Ectodermal cell (in vitro differentiated cells): ENCODE results near the gene CBX8.
A peak's percentile ranks its signal among the peaks of the same experiment; 100 is the strongest.

Experiments
- H3K27ac ChIP-seq: 2 replicates; pipeline ENCODE4 v1.7.0; 2013; ENCODE audit warnings: mild to moderate bottlenecking, low read depth, low read length; ENCODE audit not compliant: insufficient read depth, poor library complexity, severe bottlenecking
- H3K27me3 ChIP-seq: 2 replicates; pipeline ENCODE4 v1.7.0; 2013; ENCODE audit warnings: mild to moderate bottlenecking, low read length; ENCODE audit not compliant: insufficient read depth, control insufficient read depth, poor library complexity, severe bottlenecking
- H3K36me3 ChIP-seq: one replicate; pipeline ENCODE4 v1.7.0; 2013; ENCODE audit warnings: low read length; ENCODE audit not compliant: control insufficient read depth, insufficient read depth
- H3K4me1 ChIP-seq: one replicate; pipeline ENCODE4 v1.7.0; 2013; ENCODE audit warnings: low read length; ENCODE audit not compliant: control insufficient read depth, insufficient read depth
- H3K4me3 ChIP-seq: 2 replicates; pipeline ENCODE4 v1.7.0; 2013; ENCODE audit warnings: low read depth, low read length, control low read depth; ENCODE audit not compliant: insufficient read depth
- H3K9me3 ChIP-seq: 2 replicates; pipeline ENCODE4 v1.7.0; 2013; ENCODE audit warnings: mild to moderate bottlenecking, low read length, moderate library complexity; ENCODE audit not compliant: control insufficient read depth
- WGBS, 2 experiments: methylation state at CpG; one replicate each; pipeline ENCODE4 v1.1.7; 2013; ENCODE audit warnings: missing lambda C conversion rate in 2 of 2; 5-methylcytosine and 5-hydroxymethylcytosine counted together

Gene CBX8

DNA sequence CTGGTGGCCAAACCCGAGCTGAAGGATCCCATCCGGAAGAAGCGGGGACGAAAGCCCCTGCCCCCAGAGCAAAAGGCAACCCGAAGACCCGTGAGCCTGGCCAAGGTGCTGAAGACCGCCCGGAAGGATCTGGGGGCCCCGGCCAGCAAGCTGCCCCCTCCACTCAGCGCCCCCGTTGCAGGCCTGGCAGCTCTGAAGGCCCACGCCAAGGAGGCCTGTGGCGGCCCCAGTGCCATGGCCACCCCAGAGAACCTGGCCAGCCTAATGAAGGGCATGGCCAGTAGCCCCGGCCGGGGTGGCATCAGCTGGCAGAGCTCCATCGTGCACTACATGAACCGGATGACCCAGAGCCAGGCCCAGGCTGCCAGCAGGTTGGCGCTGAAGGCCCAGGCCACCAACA lies 13.0 kb downstream of the CBX8 start:
- Histone ChIP-seq H3K27me3 (peaks cover 17% of the 10 kb centered on the region), H3K36me3 (peaks cover 48% of the 10 kb centered on the region), H3K4me3 (no peak overlapping the region), H3K9me3 (no peaks in the 10 kb centered on the region), H3K4me1 (peaks cover 26% of the 10 kb centered on the region), H3K27ac (no peak overlapping the region)
- WGBS, 2 experiments: 96 to 98% methylated on average over 18 of the region's 18 CpGs

DNA sequence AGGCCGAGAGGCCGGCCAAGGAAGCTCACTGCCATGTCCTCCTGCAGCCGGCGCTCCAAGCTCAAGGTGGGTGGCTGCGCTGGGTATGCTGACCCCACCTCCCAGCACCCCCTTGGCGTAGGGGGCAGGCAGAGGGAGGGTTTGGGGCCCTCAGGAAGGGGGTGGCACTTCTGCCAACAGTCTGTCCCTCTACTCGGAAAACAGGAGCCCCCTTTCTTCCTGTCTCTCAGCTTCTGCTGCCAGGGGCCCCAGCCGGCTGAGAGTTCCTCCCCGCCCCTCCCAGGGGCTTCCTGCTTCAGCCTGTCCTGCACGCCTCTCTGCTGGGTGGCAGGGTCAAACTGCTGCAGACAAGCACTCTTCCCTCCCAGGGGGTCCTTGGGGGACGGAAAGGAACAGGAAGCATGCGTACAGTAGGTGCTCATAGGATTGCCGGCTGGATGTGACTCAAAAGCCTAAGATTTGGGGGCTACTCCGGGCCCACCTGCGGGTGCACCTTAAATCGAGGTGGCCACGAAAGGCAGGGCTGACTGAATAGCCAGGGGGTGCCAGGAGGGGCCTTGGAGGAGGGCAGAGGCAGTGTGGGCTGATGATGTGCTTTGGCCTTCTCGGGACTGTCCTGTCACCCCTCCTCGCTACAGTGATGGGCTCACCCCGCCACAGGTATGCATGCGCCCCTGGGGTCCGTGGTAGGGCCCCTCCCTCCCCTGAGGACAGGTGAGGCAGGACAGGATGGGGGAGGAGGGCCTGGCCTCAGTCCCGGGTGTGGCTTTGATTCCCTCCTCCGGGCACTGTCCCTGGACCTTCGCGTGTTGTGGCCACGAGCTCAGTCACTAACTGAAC lies 14.9 kb downstream of the CBX8 start:
- Histone ChIP-seq H3K27me3 (no peaks in the 10 kb centered on the region), H3K27ac (no peak overlapping the region), H3K9me3 (no peaks in the 10 kb centered on the region), H3K4me3 (no peak overlapping the region), H3K36me3 (peaks cover 48% of the 10 kb centered on the region), H3K4me1 (peaks cover 20% of the 10 kb centered on the region)
- WGBS, 2 experiments: 94 to 95% methylated on average over 27 of the region's 27 CpGs

GRCh38 chr17:79781012-79781650 lies 15.7 kb downstream of the CBX8 start:
- H3K4me3 ChIP-seq: no peak overlapping the region
- H3K27me3 ChIP-seq: no peaks in the 10 kb centered on the region
- H3K27ac ChIP-seq: no peak overlapping the region
- peaks cover 48% of the 10 kb centered on the region for H3K36me3 ChIP-seq
- peaks cover 27% of the 10 kb centered on the region for H3K4me1 ChIP-seq
- WGBS, 2 experiments: 95 to 96% methylated on average over 12 of the region's 12 CpGs
- no peaks in the 10 kb centered on the region for H3K9me3 ChIP-seq

DNA sequence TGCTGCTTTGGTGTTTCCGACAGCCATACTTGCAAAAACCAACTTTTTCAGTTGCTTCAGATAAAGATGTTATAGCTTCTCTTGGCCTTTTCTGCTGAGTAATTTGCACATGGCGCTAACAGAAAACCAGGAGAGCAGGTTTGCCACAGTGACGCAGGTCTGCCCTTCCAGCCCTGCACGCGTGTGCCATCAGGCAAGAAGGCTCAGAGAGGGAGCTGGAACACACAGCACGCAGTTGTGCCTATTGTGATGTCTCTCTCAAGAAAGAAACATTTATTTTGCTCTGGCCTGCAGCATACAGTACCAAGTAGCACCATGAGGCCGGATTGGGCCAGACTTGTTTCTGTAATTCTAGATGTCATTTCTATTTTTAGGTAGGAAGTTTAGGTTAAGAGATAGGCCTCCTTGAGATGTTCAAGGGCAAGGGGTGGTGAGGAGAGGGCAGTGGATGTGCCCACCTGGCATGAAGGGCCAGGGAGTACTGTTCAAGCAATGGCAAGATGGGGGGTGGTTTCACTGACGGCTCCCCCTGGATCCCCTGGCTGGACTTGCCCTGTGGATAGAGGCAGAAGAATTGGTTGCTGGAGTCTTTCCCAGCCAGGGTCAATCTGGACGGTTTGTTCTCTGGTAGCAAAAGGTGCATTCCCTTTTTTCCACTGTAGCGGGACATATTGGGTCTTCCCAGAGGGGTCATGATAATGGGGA lies 17.1 kb downstream of the CBX8 start:
- peaks cover 39% of the 10 kb centered on the region for H3K4me1 ChIP-seq
- no peak overlapping the region for H3K27ac ChIP-seq
- no peaks in the 10 kb centered on the region for H3K27me3 ChIP-seq
- WGBS, 2 experiments: 90 to 93% methylated on average over 10 of the region's 10 CpGs
- peaks cover 45% of the 10 kb centered on the region for H3K36me3 ChIP-seq
- peak overlapping the region; percentile 91 for H3K4me3 ChIP-seq
- H3K9me3 ChIP-seq: no peaks in the 10 kb centered on the region

DNA sequence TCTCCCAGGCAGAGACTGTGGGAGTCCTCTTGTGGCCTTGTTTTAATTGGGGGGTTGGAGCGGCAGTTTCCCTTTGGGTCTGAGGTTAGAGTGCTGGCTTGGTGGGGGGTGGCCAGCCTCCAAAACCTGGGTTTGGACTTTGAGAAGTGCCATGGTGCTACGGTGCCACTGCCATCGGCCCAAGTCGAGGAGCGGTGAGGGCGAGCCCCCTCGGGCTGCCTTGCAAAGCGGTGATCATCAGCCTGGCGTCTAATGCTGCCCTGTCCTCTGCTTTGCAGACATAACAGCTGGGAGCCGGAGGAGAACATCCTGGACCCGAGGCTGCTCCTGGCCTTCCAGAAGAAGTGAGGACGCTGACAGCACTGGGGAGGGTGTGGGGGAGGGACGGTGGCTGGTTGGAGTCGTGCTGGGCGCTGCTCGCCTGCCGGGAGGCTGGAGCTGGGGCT lies 17.8 kb downstream of the CBX8 start:
- Histone ChIP-seq H3K27me3 (no peaks in the 10 kb centered on the region), H3K36me3 (peaks cover 38% of the 10 kb centered on the region), H3K4me3 (peak overlapping the region; percentile 91), H3K9me3 (no peaks in the 10 kb centered on the region), H3K4me1 (peaks cover 43% of the 10 kb centered on the region), H3K27ac (peak overlapping the region; percentile 94)
- 4 to 5% methylated on average over 17 of the region's 17 CpGs for WGBS, 2 experiments

DNA sequence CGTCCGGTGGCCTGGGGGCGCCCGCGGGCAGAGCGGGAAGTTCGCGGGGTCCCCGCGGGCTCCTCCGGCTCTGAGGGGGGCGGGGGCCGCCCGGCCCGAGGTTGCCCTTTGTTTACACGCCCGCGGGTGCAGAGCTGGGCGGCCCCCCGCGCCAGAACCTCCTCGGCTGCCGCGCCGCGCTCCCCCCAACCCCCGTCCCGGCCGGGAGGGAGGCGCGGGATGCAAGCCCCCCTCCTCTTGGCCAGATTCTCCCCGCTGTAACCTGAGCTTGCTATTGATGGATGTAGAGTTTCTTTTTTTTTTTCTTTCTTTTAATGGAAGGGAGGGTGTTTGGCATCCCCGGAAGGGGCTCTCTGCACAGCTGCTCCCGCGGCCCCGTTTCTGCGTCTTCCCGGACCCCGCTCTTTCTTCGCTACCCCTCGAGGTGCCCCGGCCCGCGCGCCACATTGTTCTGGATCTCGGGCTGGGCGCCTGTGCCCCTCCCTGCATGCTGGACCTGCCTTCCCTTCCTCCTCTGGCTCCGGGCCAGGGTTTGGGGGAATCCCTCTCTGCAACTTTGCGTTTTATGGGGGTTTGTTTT lies 18.3 kb downstream of the CBX8 start:
- Histone ChIP-seq H3K4me3 (peak overlapping the region; percentile 91), H3K27me3 (no peaks in the 10 kb centered on the region), H3K27ac (peak overlapping the region; percentile 94), H3K4me1 (peaks cover 43% of the 10 kb centered on the region), H3K9me3 (no peaks in the 10 kb centered on the region), H3K36me3 (peaks cover 33% of the 10 kb centered on the region)
- 0% methylated on average over 49 of the region's 49 CpGs for WGBS, 2 experiments

DNA sequence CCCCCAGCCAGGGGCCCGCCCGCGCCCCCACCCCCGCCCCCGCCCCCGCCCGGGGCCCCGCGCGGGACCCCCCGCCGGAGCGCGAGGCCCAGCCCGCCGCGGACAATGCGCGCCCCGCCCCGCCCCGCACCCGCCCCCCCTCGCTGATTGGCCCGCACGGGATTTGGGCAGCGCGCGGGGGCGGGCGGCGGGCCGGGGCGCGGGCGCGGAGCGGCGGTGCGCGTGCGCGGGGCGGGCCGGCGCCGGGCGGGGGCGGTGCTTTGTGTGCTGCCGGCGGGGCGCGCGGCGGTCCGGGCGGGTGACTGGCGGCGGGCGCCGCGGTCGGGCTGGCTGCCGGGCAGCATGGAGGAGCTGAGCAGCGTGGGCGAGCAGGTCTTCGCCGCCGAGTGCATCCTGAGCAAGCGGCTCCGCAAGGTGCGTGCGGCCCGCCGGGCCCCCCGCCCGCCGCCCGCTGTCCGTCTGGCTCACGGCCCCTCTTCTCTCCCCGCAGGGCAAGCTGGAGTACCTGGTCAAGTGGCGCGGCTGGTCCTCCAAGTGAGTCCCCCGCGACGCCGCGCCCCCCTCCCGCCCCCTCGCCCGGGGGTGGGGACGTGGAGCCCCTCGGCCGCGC lies 18.9 kb downstream of the CBX8 start, which contains the start of gene CBX2:
CBX2 (plus strand) TSS at position 255 of the 610 bp plus-strand sequence; CDS start at position 343, 88 bp downstream.
- Histone ChIP-seq H3K36me3 (peaks cover 28% of the 10 kb centered on the region), H3K27me3 (no peaks in the 10 kb centered on the region), H3K9me3 (no peaks in the 10 kb centered on the region), H3K4me1 (peaks cover 43% of the 10 kb centered on the region), H3K4me3 (peak within 1 kb of the TSS; percentile 91), H3K27ac (peak within 1 kb of the TSS; percentile 94)
- 0% methylated on average over 96 of the region's 96 CpGs for WGBS, 2 experiments

GRCh38 chr17:79777120-79777893 lies 19.6 kb downstream of the CBX8 start:
- Histone ChIP-seq H3K36me3 (peaks cover 21% of the 10 kb centered on the region), H3K4me1 (peaks cover 43% of the 10 kb centered on the region), H3K9me3 (no peaks in the 10 kb centered on the region), H3K27ac (peak overlapping the region; percentile 79), H3K27me3 (no peaks in the 10 kb centered on the region), H3K4me3 (peak overlapping the region; percentile 49)
- WGBS, 2 experiments: 0 to 1% methylated on average over 51 of the region's 51 CpGs
